Measurements from ENCODE around the gene RASSF7. TPM values are rescaled to one million over a fixed set of nuclear protein-coding genes. Genes with fewer than 3 reads are reported as not detected.
"Not testable (repeated sequence)": the region's sequence is repeated elsewhere in the genome, so short reads cannot be mapped to it uniquely, and the experiment has no call there.

RASSF7 gene
- total RNA-seq, 1 experiment from 2014 or later, result 7.4 TPM

DNA sequence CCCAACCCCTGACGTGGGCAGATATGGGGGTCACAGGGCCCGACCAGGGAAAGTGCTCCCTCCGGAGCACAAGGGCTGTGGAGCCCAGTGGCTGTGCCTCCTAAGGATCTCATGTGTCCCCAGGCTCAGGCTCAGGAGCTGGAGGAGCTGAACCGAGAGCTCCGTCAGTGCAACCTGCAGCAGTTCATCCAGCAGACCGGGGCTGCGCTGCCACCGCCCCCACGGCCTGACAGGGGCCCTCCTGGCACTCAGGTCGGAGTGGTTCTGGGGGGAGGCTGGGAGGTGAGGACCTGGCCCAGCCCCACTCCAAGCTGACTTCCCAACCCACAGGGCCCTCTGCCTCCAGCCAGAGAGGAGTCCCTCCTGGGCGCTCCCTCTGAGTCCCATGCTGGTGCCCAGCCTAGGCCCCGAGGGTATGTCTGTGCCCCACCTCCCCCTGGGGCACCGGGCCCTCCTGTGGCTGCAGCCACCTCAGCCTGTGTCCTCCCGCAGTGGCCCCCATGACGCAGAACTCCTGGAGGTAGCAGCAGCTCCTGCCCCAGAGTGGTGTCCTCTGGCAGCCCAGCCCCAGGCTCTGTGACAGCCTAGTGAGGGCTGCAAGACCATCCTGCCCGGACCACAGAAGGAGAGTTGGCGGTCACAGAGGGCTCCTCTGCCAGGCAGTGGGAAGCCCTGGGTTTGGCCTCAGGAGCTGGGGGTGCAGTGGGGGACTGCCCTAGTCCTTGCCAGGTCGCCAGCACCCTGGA is 2.5 kb downstream of the RASSF7 start:
- H3K36me3 ChIP-seq, result no peaks in the 10 kb centered on the region
- H3K27me3 ChIP-seq, result no peaks in the 10 kb centered on the region
- no peaks in the 10 kb centered on the region for H3K9me3 ChIP-seq (replicated peaks)
- peaks cover 3% of the 10 kb centered on the region; the same call in 1 of the 2 replicates for H3K4me1 ChIP-seq
- no peak overlapping the region for H3K4me3 ChIP-seq
- no peak for DNase-seq
- no peak overlapping the region for H3K27ac ChIP-seq

DNA sequence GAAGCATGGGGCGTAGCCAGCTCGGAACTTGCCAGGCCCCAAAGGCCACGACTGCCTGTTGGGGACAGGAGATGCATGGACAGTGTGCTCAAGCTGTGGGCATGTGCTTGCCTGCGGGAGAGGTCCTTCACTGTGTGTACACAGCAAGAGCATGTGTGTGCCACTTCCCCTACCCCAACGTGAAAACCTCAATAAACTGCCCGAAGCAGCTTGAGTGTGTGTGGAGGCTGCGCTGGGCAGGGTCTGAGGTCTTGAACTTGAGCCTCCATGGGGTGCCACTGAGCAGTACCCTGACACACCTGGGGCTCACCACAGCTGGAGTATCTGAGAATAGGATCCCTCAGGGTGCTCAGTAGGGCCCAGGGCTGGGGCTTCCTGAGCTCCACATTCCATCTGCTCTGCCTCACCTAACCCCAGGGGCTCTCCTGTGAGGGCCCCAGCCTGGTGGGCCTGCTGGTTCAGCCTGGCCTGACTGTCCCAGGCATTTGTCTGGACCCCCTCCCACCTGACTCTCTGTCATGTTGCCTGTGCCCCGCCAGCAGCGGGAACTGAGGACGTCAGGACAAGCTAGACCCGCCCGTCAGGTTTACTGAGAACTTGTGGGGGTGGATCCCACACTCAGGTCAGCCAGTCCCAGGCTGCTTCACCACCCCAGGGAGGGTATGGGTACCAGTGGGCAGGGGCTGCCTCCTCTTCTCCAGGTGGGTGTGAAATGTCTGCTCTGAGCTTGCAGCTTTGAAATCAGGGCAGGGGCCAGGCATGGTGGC is 3.2 kb downstream of the RASSF7 start:
- Histone ChIP-seq H3K9me3 (replicated peaks) (no peaks in the 10 kb centered on the region), H3K27ac (no peak overlapping the region), H3K4me1 (peaks cover 3% of the 10 kb centered on the region; the same call in 1 of the 2 replicates), H3K36me3 (no peaks in the 10 kb centered on the region), H3K27me3 (no peaks in the 10 kb centered on the region; the same call in 1 of the 2 replicates), H3K4me3 (no peak overlapping the region)
- DNase-seq, result no peak

DNA sequence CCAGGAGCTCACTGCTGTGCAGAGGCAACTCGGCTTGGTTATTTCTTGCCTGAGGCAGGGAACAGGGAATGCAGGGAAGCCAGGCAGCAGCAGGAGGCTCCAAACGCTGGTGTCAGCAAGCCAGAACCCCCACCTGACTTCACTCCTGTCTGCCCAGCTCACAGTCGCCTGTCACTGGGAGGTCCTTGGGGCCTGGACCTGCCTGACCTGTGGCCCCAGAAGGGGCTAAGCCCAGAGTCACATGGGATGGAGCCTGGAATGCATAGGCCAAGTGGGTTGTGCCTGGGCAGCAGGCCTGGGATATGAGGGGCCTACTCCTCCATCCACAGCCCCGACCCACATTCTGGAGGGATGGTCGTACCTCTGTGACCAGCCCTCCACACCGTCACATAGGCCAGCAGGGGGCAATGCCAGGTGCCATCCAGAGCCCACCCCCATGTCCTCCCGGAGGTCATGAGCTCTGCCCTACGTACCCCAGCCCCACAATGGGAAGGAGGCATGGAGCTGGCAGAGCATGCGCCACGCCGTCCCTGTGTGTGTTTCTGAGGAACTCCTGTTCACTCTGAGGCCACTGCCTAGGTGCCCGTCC is 5.2 kb downstream of the RASSF7 start:
- no peak for DNase-seq
- Histone ChIP-seq H3K27ac (no peak overlapping the region), H3K4me3 (no peak overlapping the region), H3K4me1 (peaks cover 7% of the 10 kb centered on the region), H3K9me3 (replicated peaks) (no peaks in the 10 kb centered on the region), H3K36me3 (no peaks in the 10 kb centered on the region), H3K27me3 (peaks cover 8% of the 10 kb centered on the region; the same call in 1 of the 2 replicates)

DNA sequence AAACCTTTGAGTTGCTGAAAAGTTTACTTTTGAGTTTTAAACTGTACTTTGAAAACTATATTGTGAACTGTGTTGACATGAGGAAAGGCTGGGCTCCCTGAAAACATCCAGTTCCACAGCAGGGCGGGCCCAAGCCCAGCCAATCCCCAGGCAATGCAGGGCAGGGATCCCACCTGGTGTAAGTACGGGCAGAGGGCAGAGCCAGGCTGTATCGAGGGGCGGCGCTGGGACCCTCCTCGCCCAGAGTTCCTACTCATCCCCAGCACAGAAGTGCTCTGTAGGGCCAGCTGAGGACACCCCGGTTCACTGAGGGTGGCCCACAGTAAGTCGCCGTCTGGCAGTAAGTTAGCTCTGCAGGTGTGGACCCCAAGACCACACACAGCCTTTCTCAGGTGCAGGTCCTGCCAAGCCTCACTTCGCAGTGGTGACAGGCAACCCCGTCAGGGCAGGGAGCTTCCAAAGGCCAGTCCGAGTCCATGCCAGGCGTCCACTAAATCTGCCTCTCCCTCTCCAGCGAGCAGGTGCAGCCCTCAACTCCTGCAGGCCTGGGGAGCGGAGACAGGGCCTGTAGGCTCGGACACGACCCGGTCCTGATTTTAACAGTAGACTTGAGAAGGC is 6.3 kb downstream of the RASSF7 start:
- Histone ChIP-seq H3K27ac (no peak overlapping the region), H3K27me3 (peaks cover 8% of the 10 kb centered on the region; the same call in 1 of the 2 replicates), H3K4me3 (no peak overlapping the region)

DNA sequence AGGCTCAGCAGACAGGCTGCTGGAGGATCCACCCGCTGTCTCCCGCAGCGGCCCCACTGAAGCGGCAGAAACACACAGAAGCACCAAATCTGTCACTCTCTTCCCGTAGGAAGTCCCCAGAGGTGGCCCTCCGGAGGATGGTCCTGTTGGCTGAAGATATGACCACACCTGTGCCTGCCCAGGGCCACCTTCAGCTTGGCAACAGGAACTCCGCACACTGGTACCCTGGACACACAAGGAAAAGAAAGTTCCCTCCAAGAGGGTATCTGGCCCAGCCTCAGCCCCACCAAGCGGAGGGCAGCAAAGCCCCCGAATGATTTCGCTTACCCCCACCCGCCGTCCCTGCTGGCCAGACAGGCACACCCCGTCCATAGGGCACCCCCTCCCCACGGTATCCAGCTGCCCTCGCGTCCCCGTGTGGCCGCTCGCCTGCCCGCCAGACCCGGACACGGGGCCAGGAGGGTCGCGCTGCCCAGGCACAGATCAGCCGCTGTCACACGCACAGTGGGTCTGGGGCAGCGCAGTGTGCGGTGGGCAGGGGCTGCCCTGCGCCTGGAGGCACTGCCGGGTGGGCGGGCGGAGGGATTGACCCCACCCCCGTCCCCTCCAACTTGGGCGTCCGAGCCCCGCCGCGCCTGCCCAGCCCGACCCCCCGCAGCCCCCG is 7.0 kb downstream of the RASSF7 start:
- H3K9me3 ChIP-seq (replicated peaks), result no peaks in the 10 kb centered on the region
- no peaks in the 10 kb centered on the region for H3K36me3 ChIP-seq
- H3K4me1 ChIP-seq, result peaks cover 7% of the 10 kb centered on the region
- peaks cover 8% of the 10 kb centered on the region; the same call in 1 of the 2 replicates for H3K27me3 ChIP-seq
- H3K27ac ChIP-seq, result no peak overlapping the region
- peak in 1 of 2 experiments; percentile 44 for DNase-seq
- H3K4me3 ChIP-seq, result peak overlapping the region; percentile 57

More for the DNA sequence above, 6.3 kb downstream of the RASSF7 start:
- DNase-seq, result no peak
- Histone ChIP-seq H3K4me1 (peaks cover 7% of the 10 kb centered on the region), H3K9me3 (replicated peaks) (no peaks in the 10 kb centered on the region), H3K36me3 (no peaks in the 10 kb centered on the region)

DNA sequence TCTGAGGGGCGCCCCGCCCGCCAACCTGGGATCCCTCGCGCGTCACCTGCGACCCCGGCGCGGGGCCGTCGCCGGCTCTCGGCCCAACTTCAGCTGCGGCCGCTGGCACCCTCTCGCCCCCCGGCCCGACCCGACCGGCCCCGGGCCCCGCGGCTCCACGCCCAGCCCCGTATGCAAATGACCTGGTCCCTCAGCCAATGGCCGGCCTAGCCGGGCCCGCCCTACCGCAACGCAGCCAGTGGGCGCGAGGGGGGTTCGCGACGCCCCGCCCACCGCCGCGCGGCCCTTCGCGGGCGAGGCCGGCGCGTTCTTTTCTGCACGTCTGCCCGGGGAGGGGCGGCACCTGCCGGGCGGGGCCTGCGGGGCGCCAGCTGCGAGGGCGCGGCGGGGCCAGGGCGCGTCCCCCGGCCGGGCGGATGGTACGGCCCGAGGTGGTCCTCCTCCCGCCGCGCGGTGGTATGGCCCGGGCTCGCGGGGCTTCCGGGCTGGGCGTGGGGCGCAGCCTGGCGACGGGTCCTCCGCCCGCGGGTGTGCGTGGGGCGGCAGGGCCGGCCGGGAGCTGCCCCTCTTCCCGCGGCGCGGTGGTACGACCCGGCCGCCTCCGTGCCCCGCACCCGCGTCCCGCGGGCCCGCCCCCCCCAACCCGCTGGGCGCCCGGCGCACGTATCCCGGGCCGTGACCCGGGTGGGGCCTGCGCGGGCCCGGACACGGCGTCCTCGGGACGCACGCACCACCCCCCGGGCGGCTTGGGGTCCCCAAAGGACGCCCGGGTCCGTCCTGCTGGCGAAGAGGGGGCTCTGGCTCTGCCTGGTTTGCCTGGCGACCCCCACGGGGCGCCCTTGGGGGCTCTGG is 7.8 kb downstream of the RASSF7 start:
- Histone ChIP-seq H3K4me3 (peak overlapping the region; percentile 57), H3K36me3 (no peaks in the 10 kb centered on the region), H3K27ac (no peak overlapping the region), H3K4me1 (peaks cover 7% of the 10 kb centered on the region), H3K9me3 (replicated peaks) (no peaks in the 10 kb centered on the region), H3K27me3 (peaks cover 8% of the 10 kb centered on the region; the same call in 1 of the 2 replicates)
- peak; percentile 95 to 96 for DNase-seq

DNA sequence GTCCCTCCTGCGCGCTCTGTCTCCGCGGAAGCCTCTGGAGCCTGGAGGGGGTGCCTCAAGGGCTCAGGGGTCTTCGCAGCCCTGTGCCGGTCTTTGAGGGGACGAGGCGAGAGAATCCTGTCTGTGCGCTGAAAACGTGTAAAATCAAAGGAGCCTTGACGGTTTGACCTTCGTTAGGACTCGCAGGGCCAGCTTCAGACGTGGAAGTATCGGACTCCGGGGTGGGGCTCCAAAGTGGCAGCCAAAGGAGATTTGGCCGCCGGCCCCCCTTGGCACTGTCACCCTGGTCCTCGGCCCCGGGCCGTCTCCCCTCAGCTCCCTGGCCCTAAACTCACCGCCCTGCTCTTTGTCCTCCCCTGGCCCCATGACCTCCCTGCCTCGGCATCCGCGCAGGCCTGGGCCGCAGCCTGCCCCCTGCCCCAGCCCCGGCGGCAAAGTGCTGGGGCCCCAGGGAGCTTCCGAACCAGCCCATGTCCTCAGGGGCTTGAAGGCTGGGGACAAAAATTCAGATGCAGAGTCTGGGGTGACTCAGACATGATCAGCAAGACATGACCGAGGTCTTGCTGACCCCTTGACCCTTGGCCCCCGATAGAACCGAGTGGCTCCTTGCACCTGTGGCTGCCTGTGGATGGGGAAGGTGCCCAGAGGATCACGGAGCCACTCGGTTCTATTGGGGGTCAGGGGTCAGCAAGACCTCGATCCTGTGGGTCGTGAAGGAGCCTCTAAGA is 8.6 kb downstream of the RASSF7 start:
- Histone ChIP-seq H3K4me3 (peak overlapping the region; percentile 57), H3K27ac (no peak overlapping the region), H3K36me3 (no peaks in the 10 kb centered on the region), H3K9me3 (replicated peaks) (no peaks in the 10 kb centered on the region), H3K27me3 (peaks cover 10% of the 10 kb centered on the region), H3K4me1 (peaks cover 7% of the 10 kb centered on the region)
- no peak for DNase-seq

DNA sequence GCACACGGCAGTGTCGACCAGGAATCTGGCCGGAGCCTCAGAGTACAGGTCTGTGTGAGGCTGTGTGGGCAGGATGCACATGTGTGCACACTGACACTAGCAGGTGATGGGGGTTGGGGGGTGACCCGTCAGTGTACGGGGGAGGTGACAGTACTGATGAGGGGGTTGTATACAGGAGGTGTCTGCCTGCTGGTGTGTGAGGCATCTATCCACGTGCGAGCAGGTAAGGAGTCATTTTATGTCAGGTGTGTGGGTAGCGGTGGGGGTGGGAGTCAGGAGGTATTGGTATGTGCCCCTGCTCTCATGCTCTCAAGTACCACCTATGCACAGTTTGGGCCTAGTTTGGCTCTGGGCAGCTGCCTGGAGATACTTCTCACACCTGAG is 11.0 kb downstream of the RASSF7 start:
- Histone ChIP-seq H3K4me3 (no peak overlapping the region), H3K9me3 (replicated peaks) (no peaks in the 10 kb centered on the region), H3K36me3 (no peaks in the 10 kb centered on the region), H3K27me3 (peaks cover 19% of the 10 kb centered on the region), H3K27ac (no peak overlapping the region), H3K4me1 (peaks cover 12% of the 10 kb centered on the region)
- no peak for DNase-seq

DNA sequence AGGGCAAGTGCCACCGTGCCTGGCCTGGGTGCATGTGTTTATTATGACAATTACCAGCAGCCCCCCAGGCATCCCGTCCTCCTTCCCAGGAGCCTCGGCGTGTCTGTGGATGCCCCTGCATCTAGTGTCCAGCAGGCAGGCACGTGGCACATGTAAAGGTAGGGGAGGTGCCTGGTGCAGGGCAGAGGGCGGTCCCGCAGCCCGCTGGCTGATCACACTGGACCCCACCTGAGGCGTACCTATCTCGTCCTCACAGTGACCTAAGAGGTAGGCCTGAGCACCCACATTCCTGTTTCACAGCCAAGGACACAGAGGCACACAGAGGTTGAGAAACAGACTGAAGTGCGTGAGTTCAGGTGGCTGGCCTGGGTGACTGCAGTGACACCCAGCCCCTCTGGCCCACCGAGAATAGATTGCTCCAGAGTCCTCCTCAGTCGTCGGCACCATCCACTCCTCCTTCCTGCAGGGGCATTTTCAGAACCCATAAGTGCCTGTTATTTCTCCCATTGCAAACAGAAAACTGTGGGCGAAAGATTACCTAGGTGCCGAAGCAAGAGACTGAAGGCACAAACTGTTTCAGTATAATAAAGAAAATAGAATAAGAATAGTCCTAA is 12.5 kb downstream of the RASSF7 start:
- H3K4me1 ChIP-seq, result peaks cover 17% of the 10 kb centered on the region
- no peak for DNase-seq
- no peak overlapping the region for H3K27ac ChIP-seq
- H3K9me3 ChIP-seq (replicated peaks), result no peaks in the 10 kb centered on the region
- H3K36me3 ChIP-seq, result peaks cover 1% of the 10 kb centered on the region
- H3K4me3 ChIP-seq, result no peak overlapping the region
- peaks cover 19% of the 10 kb centered on the region for H3K27me3 ChIP-seq

DNA sequence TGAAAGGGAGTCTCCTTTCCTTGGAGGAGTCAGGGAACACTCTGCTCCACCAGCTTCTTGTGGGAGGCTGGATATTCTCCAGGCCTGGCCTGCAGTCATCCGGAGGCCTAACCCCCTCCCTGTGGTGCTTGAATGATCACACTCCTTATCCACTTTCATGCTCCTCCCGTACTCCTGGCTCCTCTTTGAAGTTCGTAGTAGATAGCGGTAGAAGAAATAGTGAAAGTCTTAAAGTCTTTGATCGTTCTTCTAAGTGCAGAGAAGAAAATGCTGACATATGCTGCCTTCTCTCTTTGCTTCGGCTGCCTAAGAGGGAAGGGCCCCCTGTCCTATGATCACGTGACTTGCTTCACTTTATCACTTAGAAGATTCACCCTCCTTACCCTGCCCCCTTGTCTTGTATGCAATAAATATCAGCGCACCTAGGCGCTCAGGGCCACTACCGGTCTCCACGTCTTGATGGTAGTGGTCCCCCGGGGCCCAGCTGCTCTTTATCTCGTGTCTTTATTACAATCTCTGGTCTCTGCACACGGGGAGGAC is 13.3 kb downstream of the RASSF7 start:
- H3K27me3 ChIP-seq, result peaks cover 19% of the 10 kb centered on the region
- not testable (repeated sequence) for H3K36me3 ChIP-seq; H3K27ac ChIP-seq; H3K4me3 ChIP-seq; H3K9me3 ChIP-seq (replicated peaks); DNase-seq
- H3K4me1 ChIP-seq, result peaks cover 17% of the 10 kb centered on the region

DNA sequence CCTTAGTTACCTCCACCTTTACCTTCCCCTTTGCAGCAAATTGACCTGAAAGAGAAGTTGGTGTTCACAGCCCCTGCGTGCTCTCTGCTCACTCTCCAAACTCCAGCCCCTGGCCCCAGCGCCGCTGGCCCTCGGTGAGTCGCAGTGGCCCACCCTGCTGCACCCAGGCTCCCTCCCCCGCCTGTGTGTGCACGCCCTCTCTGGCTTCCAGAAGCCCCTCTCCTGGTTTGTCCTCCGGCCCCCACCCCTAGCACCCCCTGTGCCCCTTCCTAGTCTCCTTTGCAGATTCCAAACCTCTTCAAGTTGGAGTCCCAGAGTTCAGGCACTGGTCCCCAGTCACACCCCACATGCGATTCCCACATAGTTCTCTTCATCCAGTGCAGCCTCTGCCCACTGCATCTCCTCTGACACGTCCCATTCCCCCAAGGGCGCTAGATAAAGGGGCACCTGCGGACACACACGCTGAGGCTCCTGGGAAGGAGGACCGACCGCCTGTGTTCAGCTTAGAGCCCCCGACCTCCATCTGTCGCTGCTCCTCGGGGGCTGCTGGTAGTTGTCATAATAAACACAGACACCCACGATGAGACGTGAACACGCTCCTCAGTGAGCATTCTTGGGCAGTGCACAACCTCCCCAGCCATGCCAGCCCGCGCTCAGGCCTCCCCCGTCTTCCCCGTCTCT is 14.0 kb downstream of the RASSF7 start:
- H3K27ac ChIP-seq, result no peak overlapping the region
- no peak for DNase-seq

DNA sequence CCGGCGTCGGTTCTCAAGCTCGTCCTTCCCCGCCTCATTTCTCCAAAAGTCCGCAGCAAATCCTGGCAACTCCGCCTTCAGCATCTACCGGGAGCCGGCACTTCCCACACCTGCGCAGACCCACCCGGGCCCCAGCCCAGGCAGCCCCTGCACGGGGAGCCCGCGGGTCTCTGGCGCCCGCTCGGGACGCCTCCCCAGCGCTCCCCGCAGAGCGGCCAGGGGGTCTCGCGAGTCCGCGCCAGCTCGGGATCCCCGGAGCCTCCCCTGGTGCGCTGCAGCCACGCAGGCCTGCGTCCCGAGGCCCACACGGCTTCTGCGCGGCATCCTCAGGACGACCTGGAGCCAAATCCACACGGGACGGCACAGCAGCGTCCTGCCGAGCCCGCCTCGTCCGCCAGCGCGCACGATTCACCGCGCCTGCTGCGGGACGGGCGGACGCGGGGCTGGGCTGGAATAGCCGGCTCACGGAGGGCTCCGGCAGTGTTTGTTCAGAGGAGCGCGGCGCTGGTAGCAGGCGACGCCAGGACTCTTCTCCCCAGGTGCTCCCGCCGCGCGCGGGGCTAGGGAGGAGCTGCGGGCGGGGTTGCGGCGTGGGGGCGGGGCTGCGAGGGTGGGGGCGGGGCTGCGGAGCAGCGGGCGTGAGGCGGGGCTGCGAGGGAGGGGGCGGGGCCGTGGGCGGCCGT is 14.7 kb downstream of the RASSF7 start:
- DNase-seq, result no peak
- Histone ChIP-seq H3K4me1 (peaks cover 12% of the 10 kb centered on the region), H3K36me3 (peaks cover 4% of the 10 kb centered on the region), H3K4me3 (peak overlapping the region; percentile 70), H3K27me3 (peaks cover 11% of the 10 kb centered on the region), H3K9me3 (replicated peaks) (no peaks in the 10 kb centered on the region), H3K27ac (no peak overlapping the region)

More for the DNA sequence above, 14.0 kb downstream of the RASSF7 start:
- peaks cover 16% of the 10 kb centered on the region for H3K27me3 ChIP-seq
- peaks cover 4% of the 10 kb centered on the region for H3K36me3 ChIP-seq
- H3K4me3 ChIP-seq, result peak overlapping the region; percentile 70
- no peaks in the 10 kb centered on the region for H3K9me3 ChIP-seq (replicated peaks)
- peaks cover 12% of the 10 kb centered on the region for H3K4me1 ChIP-seq
